Spleen (tissue), 11 donors: ENCODE data around the gene CDCA8. TPM values are rescaled to one million over a fixed set of nuclear protein-coding genes. Genes with fewer than 3 reads are reported as not detected.

ENCODE experiments used
- DNase-seq: peaks from one replicate; pipeline ENCODE4 v3.0.0-alpha.2; 2020
- H3K27ac ChIP-seq, 8 donors: fragments of 200-600 bp; sonication (generic) in 7 of 8; 1 replicate in 4 of 8; 2 replicates in 4 of 8; pipeline versions ENCODE4 v1.5.0 to v1.8.0; 2016 to 2021; ENCODE audit warnings: inconsistent platforms in 4 of 8, mild to moderate bottlenecking in 4 of 8, moderate library complexity in 1 of 8
- H3K27me3 ChIP-seq, 7 donors: fragments of 200-600 bp; sonication (generic) in 6 of 7; replicated peaks in 1 of 7; 1 replicate in 4 of 7; 2 replicates in 3 of 7; pipeline versions ENCODE4 v1.5.0 to v1.8.0; 2016 to 2021; ENCODE audit warnings: inconsistent platforms in 3 of 7, mild to moderate bottlenecking in 1 of 7
- H3K36me3 ChIP-seq, 6 donors: fragments of 200-600 bp; sonication (generic) in 5 of 6; 1 replicate in 4 of 6; 2 replicates in 2 of 6; pipeline versions ENCODE4 v1.5.0 to v1.8.0; 2016 to 2021; ENCODE audit warnings: inconsistent platforms in 2 of 6
- H3K4me1 ChIP-seq, 6 donors: fragments of 200-600 bp; sonication (generic) in 5 of 6; 1 replicate in 3 of 6; 2 replicates in 3 of 6; pipeline versions ENCODE4 v1.5.0 to v1.8.0; 2016 to 2021; ENCODE audit warnings: inconsistent platforms in 3 of 6
- H3K4me3 ChIP-seq, 8 donors: fragments of 200-600 bp; sonication (generic) in 7 of 8; 1 replicate in 4 of 8; 2 replicates in 4 of 8; pipeline versions ENCODE4 v1.5.0 to v1.8.0; 2016 to 2021; ENCODE audit warnings: inconsistent platforms in 4 of 8, mild to moderate bottlenecking in 4 of 8, moderate library complexity in 2 of 8
- H3K9me3 ChIP-seq, 8 donors: fragments of 200-600 bp; sonication (generic) in 7 of 8; 1 replicate in 4 of 8; 2 replicates in 4 of 8; pipeline versions ENCODE4 v1.5.0 to v1.8.0; 2016 to 2021; ENCODE audit warnings: inconsistent platforms in 4 of 8
- CTCF ChIP-seq, 11 experiments: fragments of 200-600 bp in 7 of 11; fragments of 450-650 bp in 4 of 11; sonication (generic) in 4 of 11; IDR thresholded peaks in 8 of 11; conservative IDR thresholded peaks in 3 of 11; 1 replicate in 7 of 11; 2 replicates in 4 of 11; pipeline versions ENCODE4 v1.4.0 to v1.8.0; 2016 to 2021; ENCODE audit warnings: antibody characterized with exemption in 11 of 11, inconsistent platforms in 4 of 11, mild to moderate bottlenecking in 1 of 11
- POLR2A ChIP-seq, 3 donors: fragments of 450-650 bp; IDR thresholded peaks; one replicate each; pipeline ENCODE4 v1.5.1; 2017; ENCODE audit warnings: antibody characterized with exemption in 3 of 3, mild to moderate bottlenecking in 1 of 3
- POLR2AphosphoS5 ChIP-seq, 3 donors: sonication (generic); formaldehyde crosslinking; IDR thresholded peaks; one replicate each; pipeline ENCODE4 v1.5.1; 2017; ENCODE audit warnings: antibody characterized with exemption in 3 of 3
- WGBS, 5 donors: extraction: QIAGEN DNeasy Blood & Tissue Kit in 3 of 5; methylation state at CpG; one replicate each; pipeline versions ENCODE4 v1.1.5 to v1.1.7; 2013 to 2018; 5-methylcytosine and 5-hydroxymethylcytosine counted together
- intact Hi-C: fragments of 100-400 bp; cut with DNase I; formaldehyde crosslinking; loops from one replicate; pipeline ENCODE4 v1.15.0; 2023; ENCODE audit warnings: low total_unique reads
- polyA plus RNA-seq, 3 donors: library from polyadenylated mRNA; stranded (reverse); fragments of 200-250 nt; gene quantifications; one replicate each; pipeline ENCODE4 v1.2.1, GENCODE V29; 2013
- total RNA-seq, 7 donors: library from RNA; depleted of rRNA in 3 of 7; stranded (reverse); fragments of >200 nt in 3 of 7; fragmentation: NEBNext Ultra II Directional in 4 of 7; extraction: Animal tissue kit (Norgen Biotek cat#: 25700) in 4 of 7; gene quantifications; one replicate each; pipeline versions ENCODE4 v1.1.0 to v1.2.1, GENCODE V29; 2016 to 2021
- donor health status: healthy with polysubstance abuse.
- donor health status: DM: no; HTN: no; CAD: no; lungs with moderate emphysema.
- donor health status: DM: no; HTN: no; CAD: no.
- donor health status: Bipolar disorder and iron deficiency.
- donor health status: healthy.
- donor health status: DM: no; HTN: no; CAD: no.
- donor health status: DM: yes; HTN: yes; CAD: no.

The CDCA8 gene
- total and polyA plus RNA-seq, 10 donors, result 1.2 to 8.2 (median 4.1) TPM

DNA sequence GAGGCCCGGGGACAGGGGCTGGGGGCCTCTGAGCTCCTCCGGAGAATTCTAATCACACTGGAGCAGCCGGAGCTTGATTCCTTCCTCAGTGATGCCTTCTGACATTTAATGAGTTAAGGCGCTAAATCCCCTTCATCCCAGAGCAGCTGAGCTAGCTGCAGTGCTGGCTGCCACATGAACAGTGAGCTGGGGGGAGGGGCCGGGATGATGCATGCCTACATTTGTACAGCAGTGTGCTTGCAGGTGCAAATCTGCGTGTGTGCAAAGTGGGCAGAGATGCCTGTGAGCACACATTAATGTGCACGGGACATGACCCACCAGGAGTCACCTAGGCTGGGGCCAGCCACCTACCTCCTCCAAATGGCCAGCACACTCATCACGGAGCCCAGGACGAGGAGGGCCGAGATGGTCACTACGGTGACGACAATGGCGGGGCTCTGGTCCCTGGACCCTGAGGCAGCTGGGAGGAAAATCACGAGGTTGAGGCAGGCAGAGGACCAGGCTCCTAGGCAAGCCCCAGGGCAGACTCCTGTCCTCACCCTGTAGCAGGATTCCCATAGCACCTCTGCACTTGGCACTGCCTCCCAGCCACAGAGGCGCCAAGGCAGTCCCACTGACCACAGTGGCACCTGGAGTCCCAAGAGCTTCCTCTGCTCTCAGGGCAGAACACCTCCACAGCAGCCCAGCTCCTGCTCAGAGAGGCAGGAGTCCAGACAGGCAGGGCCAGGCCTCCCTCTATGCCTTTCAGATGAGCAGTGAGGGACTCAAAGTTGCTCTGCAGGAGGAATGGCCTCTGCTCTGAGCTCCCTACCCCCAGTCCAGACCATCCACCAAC is 34.7 kb downstream of the CDCA8 start:
- Histone ChIP-seq H3K36me3 (no peaks in the 10 kb centered on the region), H3K27me3 (peaks cover 0 to 45% (median 0%) of the 10 kb centered on the region in 7 donors), H3K9me3 (no peaks in the 10 kb centered on the region), H3K27ac (no peak overlapping the region), H3K4me3 (no peak overlapping the region), H3K4me1 (no peaks in the 10 kb centered on the region)
- TF ChIP-seq POLR2AphosphoS5 (IDR thresholded peaks at IDR 0.05) (no peak), CTCF (IDR thresholded peaks at IDR 0.05 in 8 of 11, conservative IDR thresholded peaks at IDR 0.05 in 3 of 11) (no peak), POLR2A (IDR thresholded peaks at IDR 0.05) (no peak)
- no peak for DNase-seq
- intact Hi-C loops, result no loop called here
- WGBS, 5 donors, result 52 to 59% (median 55%) methylated on average over 13 to 15 of the region's 15 CpGs

DNA sequence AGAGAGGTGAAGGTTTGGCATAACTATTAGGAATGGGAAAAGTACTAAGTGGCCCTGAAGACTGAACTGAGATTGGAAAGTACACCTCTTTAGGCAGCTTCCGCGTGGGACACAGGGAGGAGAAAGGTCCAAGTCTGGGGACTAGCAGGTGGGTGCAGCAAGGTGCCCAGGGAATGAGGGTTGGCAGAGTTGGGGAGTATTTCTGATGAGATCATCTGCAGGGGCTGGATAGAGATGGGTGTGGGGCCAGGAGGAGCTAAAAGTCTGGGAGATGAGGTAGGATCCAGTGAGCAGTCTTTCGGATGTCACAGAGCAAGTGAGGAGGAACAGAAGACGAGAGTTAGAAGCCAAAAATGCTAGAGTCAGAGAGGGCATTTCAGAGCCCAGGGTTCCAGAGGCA is 36.1 kb downstream of the CDCA8 start:
- H3K27me3 ChIP-seq, result peaks cover 0 to 59% (median 5%) of the 10 kb centered on the region in 7 donors
- DNase-seq, result no peak
- 83 to 88% (median 86%) methylated on average over 4 of the region's 4 CpGs for WGBS, 5 donors
- H3K4me1 ChIP-seq, result no peaks in the 10 kb centered on the region
- H3K4me3 ChIP-seq, result no peak overlapping the region
- intact Hi-C loops, result no loop called here
- H3K9me3 ChIP-seq, result no peaks in the 10 kb centered on the region
- TF ChIP-seq POLR2A (IDR thresholded peaks at IDR 0.05) (no peak), CTCF (IDR thresholded peaks at IDR 0.05 in 8 of 11, conservative IDR thresholded peaks at IDR 0.05 in 3 of 11) (no peak), POLR2AphosphoS5 (IDR thresholded peaks at IDR 0.05) (no peak)
- no peaks in the 10 kb centered on the region for H3K36me3 ChIP-seq
- H3K27ac ChIP-seq, result no peak overlapping the region

DNA sequence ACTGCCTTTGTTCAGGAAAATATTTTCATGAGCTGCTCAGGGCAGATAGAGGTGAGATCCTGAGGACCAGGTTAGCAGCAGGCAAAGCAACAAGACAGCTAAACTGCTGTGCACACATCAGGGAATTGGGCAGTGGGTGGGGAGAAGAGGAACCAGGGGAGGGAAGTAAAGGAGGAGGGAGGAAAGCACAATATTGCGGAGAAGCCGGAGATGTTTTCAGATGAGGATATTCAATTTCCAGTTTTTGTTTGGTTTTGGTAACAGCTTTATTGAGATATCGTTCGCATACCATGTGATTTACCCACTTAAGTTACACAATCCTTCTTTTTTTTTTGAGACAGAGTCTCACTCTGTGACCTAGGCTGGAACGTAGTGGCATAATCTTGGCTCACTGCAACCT is 38.1 kb downstream of the CDCA8 start:
- Histone ChIP-seq H3K9me3 (no peaks in the 10 kb centered on the region), H3K4me3 (no peak overlapping the region), H3K27me3 (peaks cover 0 to 73% (median 19%) of the 10 kb centered on the region in 7 donors), H3K36me3 (no peaks in the 10 kb centered on the region), H3K4me1 (no peaks in the 10 kb centered on the region), H3K27ac (no peak overlapping the region)
- intact Hi-C loops, result no loop called here
- DNase-seq, result no peak
- no peak for TF ChIP-seq POLR2AphosphoS5 (IDR thresholded peaks at IDR 0.05)
- TF ChIP-seq CTCF (IDR thresholded peaks at IDR 0.05 in 8 of 11, conservative IDR thresholded peaks at IDR 0.05 in 3 of 11), result no peak
- no peak for TF ChIP-seq POLR2A (IDR thresholded peaks at IDR 0.05)
- WGBS, 5 donors, result 32 to 62% (median 53%) methylated on average over 5 of the region's 5 CpGs

DNA sequence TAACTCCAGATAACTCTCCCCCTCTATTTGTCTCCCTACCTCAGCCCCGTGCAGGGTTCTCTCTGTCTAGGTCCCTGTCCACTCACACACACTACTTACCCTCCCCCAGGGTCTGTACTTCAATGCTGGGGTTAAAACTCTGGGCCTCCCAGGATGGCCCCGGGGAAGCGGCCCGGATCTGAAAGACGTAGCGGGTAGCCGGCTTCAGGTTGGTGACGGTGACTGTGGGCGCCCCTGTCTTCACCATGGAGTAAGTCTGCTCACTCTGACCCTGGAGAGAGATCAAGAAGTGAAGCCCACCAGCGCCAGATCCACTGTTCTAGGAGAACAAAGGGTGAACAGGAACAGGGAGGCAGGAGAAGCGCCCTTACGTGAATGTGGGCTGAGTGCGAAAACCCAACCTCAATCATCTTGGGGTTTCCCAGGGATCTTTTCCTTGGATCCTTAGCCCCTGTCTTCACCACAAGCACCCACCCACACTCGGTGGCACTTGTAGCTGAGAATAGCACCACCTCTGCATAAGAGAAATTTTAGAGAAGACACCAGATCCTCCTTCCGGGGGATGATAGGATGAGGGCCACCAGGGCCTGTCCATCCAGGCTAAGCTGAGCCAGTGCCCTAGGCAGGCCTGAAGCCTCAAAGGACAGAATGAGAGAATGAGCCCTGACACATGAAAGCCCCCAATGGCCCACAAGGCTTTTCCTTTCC is 39.1 kb downstream of the CDCA8 start:
- no peak for TF ChIP-seq CTCF (IDR thresholded peaks at IDR 0.05 in 8 of 11, conservative IDR thresholded peaks at IDR 0.05 in 3 of 11)
- no peak for TF ChIP-seq POLR2AphosphoS5 (IDR thresholded peaks at IDR 0.05)
- no peak for TF ChIP-seq POLR2A (IDR thresholded peaks at IDR 0.05)
- intact Hi-C loops, result no loop called here
- peak; percentile 36 for DNase-seq
- peaks cover 0 to 73% (median 20%) of the 10 kb centered on the region in 7 donors for H3K27me3 ChIP-seq
- no peaks in the 10 kb centered on the region for H3K4me1 ChIP-seq
- no peak overlapping the region for H3K4me3 ChIP-seq
- H3K36me3 ChIP-seq, result no peaks in the 10 kb centered on the region
- no peak overlapping the region for H3K27ac ChIP-seq
- H3K9me3 ChIP-seq, result no peaks in the 10 kb centered on the region
- WGBS, 5 donors, result 85 to 91% (median 88%) methylated on average over 15 of the region's 15 CpGs
